GM18867 (cell line): ENCODE results near the gene IL11RA.
"Not testable (repeated sequence)": the region's sequence is repeated elsewhere in the genome, so short reads cannot be mapped to it uniquely, and the experiment has no call there.

Experiments
- ATAC-seq: cut with Tn5 transposase; IDR thresholded peaks from one replicate; pipeline ENCODE4 v1.9.1; 2021; ENCODE audit warnings: mild to moderate bottlenecking, moderate library complexity; ENCODE audit not compliant: unreplicated experiment

Gene IL11RA

GRCh38 chr9:34628656-34629490 is 23.1 kb upstream of the IL11RA start, which contains the start of gene ARID3C:
Gene ARID3C (minus strand): TSS chr9:34629066. CDS start chr9:34628014, 1,052 bp downstream.
- no peak for ATAC-seq

DNA sequence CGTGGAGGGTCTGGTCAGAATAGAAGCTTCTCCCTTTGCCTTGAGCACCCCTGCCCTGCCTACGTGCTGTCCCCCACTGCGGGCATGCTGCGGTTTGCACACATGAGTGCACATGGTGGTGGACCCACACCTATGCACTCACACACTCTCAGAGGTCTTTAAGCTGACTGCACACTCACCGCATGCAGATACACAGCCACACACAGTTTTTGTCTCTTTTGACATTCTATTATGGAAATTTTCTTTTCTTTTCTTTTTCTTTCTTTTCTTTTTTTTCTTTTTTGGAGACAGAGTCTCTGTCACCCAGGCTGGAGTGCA is 22.5 kb upstream of the IL11RA start:
- no peak for ATAC-seq

GRCh38 chr9:34630402-34631154 is 21.4 kb upstream of the IL11RA start:
- no peak for ATAC-seq

DNA sequence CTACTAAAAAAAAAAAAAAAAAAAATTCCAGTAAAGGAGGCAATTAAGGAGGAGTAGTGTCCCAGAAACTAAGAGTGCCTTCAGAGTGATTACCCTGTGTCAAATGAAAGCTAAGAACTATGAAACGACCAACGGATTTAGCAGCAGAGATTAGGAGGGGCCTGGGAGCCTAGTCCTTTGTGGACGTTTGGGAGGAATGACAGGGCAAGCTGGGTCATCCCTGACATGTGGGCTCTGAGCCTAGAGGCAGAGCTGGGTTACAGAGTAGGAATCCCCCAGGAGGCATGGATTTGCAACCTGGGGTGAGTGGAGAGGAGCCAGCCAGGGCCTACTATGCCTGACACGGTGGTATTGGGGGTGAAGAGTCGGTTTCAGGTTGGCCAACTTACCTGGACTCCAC is 18.8 kb upstream of the IL11RA start:
- no peak for ATAC-seq

- ATAC-seq: peak; percentile 33
Observed at GRCh38 chr9:34633851-34634550, 18.0 kb upstream of the IL11RA start.

DNA sequence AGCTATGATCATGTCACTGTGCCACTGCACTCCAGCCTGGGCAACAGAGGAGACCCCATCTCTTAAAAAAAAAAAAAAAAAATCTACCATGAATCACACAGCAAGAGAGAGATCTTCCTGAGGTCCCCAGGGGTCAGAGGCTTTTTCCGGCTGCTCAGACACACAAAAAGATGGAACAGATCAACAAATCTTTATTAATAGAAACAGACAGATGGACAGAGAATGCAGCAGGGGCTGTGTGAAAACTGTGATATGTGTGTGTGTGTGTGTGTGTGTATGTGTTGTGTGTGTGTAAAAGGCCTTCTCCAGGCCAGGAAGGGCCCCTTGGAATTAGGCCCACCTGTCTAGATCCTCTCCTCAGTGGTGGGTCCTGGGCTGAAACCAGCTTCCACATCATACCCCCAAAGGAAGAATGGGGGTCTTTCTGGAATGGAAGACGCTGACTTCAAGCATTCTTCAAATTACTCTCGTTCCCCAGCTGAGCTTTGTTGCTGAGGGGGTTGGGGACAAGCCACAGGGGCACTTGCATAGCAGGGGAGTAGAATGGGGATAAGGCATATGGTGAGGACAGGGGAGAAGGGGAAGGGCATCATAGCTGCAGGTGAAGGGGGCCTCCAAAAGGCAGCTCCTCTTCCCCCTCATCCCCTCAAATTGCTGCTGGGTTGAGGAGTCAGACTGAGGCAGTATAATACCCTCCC is 17.3 kb upstream of the IL11RA start:
- no peak for ATAC-seq

- no peak for ATAC-seq
Observed at GRCh38 chr9:34635556-34635955, 16.4 kb upstream of the IL11RA start.

- ATAC-seq: no peak
Observed at GRCh38 chr9:34636791-34637355, 15.1 kb upstream of the IL11RA start.

DNA sequence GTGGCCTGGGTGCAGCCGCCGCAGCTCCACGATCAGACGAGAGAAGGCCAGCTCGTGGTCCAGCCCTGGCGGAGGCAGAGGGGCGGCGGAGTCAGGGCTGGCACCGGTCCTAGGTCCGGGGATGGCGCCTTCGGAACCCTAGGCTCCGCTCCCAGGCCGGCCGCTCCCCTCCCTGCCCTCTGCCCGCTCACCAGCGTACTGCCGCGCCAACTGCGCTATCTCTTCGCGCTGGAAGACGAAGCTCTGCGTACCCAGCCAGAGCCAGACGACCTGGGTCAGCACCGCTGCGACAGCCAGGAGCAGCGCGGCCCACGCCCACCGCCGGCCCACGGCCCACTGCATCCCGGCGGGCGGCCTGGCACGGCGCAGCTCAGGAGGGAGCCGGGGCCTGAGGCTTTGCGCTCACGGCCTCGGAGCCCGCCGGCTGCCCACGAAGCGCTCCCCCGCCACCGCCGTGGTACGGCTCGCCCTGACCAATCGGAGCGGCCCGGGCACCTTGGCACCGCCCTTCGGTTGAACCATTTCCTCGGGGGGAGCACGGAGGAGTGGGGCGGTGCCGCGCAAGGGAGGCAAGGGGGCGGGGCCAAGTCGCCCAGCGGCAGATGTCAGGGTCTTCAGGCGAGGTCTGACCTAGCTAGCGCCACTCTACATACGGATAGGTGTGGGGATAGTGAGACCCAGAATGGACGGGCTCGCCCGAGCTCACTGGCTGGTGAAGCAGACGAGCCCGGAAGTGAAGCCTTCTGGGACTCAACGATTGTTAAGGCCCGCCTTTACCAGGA is 14.4 kb upstream of the IL11RA start, which contains the start of gene SIGMAR1:
Gene SIGMAR1 (minus strand): TSS at position 432 of the 782 bp plus-strand sequence. CDS start 90 bp downstream, at position 342.
- ATAC-seq: peak; percentile 86

- no peak for ATAC-seq
Observed at GRCh38 chr9:34638138-34638445, 13.9 kb upstream of the IL11RA start.

DNA sequence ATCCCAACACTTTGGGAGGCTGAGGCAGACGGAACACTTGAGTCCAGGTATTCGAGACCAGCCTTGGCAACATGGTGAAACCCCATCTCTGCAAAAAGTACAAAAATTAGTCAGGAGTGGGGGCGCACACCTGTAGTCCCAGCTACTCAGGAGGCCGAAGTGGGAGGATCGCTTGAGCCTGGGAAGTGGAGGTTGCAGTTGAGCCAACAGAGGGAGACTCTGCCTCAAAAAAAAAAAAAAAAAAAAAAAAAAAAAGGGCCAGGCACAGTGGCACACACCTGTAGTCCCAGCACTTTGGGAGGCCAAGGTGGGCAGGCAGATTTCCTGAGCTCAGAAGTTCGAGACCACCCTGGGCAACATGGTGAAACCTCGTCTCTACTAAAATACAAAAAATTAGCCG is 12.7 kb upstream of the IL11RA start:
- ATAC-seq: not testable (repeated sequence)

DNA sequence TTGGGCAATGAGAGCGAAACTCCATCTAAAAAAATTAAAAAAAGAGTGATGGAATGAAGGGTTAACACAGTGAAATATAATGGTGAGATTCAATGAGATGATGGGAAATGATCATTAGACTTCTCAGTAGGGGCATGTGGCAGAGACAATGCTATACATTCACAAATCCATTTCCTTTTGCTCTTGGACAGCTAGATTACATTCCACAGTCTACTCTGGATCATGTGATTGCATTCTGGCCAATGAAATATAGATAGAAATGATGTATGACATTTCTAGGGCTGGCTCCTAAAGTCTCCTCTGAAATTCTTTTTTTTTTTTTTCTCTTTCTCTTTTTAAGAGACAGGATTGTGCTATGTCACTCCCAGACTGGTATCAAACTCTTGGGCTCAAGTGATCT is 9.3 kb upstream of the IL11RA start:
- no peak for ATAC-seq

DNA sequence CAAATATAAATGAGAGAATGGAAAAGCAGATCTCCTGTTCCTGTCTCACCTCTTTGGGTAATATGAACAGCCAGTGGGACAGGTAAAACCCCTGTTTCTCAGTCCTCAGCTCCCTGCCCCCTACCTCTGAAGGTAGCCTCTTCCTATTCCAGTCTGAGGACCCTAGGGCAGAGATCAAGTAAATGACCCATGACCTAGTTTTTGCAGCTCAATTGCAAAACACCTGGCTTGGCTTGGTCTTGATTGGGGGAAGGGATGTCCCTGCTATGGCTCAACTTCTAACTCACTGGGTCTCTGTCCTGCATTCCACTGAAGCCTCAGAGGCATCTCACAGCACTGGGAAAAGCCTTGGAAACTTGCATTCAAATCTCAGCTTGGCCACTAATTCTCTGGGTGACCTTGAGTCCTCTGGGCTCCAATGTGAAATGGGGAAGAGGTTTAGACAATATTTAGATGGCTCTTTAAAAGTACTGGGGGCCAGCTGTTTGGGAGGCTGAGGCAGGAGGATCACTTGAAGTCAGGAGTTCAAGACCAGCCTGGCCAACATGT is 7.1 kb upstream of the IL11RA start:
- ATAC-seq: no peak

DNA sequence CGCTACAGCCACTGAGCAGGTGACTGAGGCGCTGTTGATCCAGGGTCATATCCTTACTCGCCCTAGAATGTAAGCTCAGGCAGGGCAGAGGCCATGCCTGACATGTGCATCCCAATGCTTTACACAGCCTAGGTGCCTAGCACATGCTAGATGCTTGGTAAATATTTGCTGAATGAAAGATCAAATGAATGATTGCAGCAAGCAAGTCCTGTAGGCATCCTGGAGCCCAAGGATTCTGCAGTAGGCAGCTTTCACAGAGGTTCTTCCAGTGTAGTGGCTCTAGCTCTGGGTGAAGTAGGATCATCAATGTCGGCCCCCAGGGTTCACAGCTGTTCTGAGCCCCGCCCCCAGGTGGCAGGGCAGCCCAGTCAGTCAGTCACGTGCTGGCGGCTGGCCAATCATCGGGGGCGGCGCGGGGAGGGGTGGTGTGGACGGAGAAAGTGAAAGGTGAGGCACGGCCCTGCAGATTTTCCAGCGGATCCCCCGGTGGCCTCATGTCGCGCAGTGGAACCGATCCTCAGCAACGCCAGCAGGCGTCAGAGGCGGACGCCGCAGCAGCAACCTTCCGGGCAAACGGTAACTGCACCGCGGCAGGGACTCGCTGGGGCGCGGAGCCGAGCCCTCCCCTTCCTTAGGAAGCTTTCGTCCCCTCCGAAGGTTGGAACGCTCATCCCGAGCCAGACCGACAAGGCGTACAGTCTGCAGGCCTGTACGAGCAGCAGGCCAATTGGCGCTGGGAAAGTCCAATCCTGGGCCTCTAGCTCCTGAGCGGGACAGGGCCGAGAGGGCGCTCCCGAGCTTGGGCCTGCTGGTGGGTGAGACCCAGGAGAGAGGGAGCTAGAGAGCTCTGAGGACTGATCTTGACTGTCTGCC is 5.5 kb upstream of the IL11RA start, which contains the start of gene GALT:
Gene GALT (plus strand): TSS at position 465 of the 873 bp plus-strand sequence. CDS start 30 bp downstream, at position 495.
- ATAC-seq: peak; percentile 85

GRCh38 chr9:34647084-34647403 is 4.9 kb upstream of the IL11RA start:
- no peak for ATAC-seq

DNA sequence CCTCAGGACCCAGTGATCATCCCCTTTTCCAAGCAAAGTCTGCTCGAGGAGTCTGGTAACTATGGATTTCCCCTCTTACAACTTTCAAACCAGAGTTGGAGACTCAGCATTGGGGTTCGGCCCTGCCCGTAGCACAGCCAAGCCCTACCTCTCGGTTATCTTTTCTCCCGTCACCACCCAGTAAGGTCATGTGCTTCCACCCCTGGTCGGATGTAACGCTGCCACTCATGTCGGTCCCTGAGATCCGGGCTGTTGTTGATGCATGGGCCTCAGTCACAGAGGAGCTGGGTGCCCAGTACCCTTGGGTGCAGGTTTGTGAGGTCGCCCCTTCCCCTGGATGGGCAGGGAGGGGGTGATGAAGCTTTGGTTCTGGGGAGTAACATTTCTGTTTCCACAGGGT is 4.3 kb upstream of the IL11RA start:
- ATAC-seq: no peak

- ATAC-seq: no peak
Observed at GRCh38 chr9:34648673-34649072, 3.3 kb upstream of the IL11RA start.

GRCh38 chr9:34650816-34651215 is 1.2 kb upstream of the IL11RA start:
- ATAC-seq: no peak

DNA sequence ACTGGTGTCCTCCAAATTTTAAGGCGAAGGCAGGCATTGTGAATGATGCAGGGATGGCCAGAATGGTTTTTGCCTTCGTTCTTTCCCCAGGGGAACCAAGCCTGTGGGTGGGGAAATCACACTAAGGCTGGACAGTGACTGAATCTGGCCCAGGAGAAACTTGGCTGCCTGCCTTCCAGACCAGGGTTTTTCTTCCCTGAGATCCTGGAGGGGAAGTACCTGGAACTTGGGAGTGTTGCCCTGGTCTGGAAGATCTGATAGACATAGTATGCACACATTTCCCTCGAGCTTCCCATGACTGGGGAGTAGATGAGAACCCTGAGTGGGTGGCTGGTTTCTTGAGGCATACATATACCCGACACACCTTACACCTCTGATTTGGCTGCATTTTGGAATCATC is 664 bp upstream of the IL11RA start:
- ATAC-seq: no peak
